IPS-11a (cell line): Measurements from ENCODE around the gene POU2F3.

Experiments used
- H3K4me3 ChIP-seq: one replicate; pipeline ENCODE4 v1.5.1; 2013; ENCODE audit warnings: low read depth, low read length, control low read depth

The POU2F3 gene

DNA sequence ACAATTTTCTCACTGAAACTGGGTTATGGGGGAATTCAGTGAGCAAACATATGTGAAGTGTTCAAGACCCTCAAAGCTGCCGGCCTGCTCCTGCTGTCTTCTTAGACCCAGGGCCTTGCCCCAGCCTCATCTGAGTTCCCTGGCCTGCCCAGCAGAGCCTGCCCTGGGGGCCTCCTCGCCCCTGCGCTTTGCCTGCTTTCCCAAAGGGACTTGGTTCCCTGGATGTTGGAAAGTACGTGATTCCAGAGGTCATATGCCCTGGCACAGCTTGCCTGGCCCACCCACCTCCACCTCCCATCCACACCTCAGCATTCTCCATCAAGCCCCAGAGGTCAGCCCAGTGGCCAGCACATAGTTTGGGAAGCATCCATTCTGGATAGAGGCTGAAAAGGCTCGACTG lies 13.7 kb upstream of the POU2F3 start:
- H3K4me3 ChIP-seq: no peak overlapping the region

DNA sequence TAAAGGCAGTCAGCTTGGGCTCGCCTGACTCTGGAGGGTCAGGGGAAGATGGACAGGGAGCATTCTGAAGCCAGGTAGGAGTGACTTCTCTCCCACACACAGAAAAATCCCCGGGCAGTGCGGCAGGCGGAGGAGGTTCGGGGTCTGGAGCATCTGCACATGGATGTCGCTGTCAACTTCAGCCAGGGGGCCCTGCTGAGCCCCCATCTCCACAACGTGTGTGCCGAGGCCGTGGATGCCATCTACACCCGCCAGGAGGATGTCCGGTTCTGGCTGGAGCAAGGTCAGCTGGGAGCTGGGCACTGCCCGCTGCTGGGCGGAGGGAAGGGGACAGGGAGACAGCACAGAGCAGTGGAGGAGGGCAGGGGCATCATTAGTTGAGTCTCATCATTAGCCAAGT lies 13.2 kb upstream of the POU2F3 start:
- no peak overlapping the region for H3K4me3 ChIP-seq

DNA sequence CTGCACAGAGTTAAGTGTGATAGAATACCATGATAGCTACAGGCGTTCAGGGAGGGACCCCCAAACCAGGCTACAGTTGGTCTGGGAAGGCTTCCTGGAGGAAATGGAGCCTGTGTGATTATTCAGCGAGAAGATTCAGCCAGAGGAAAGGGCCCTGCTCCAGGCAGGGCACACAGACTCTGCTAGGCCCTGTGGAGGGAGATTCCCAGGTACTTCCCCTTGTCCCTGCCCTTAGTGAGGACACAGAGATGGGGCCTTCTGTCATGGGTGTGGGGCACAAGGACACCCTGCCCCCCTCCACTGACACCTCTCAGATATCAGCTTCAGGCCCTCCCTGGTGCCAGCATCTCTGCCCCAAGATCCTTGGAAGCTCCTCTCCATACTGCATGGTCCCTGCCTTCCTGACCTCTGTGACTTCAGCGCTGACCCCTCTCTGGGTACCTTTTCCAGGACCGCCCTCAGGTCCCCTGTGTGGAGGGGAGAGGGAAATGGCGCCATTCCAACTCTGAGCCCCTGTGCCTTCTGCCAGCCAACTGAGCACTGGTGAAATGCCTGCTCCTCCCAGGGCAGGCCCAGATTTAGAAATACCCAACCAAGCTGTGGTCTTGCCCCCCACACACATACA lies 12.6 kb upstream of the POU2F3 start:
- no peak overlapping the region for H3K4me3 ChIP-seq

DNA sequence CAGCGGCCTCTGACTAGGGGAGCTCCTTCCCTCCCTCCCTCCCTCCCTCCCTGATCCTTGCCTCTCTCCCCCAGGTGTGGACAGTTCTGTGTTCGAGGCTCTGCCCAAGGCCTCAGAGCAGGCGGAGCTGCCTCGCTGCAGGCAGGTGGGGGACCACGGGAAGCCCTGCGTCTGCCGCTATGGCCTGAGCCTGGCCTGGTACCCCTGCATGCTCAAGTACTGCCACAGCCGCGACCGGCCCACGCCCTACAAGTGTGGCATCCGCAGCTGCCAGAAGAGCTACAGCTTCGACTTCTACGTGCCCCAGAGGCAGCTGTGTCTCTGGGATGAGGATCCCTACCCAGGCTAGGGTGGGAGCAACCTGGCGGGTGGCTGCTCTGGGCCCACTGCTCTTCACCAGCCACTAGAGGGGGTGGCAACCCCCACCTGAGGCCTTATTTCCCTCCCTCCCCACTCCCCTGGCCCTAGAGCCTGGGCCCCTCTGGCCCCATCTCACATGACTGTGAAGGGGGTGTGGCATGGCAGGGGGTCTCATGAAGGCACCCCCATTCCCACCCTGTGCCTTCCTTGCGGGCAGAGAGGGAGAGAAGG lies 11.1 kb upstream of the POU2F3 start:
- no peak overlapping the region for H3K4me3 ChIP-seq

DNA sequence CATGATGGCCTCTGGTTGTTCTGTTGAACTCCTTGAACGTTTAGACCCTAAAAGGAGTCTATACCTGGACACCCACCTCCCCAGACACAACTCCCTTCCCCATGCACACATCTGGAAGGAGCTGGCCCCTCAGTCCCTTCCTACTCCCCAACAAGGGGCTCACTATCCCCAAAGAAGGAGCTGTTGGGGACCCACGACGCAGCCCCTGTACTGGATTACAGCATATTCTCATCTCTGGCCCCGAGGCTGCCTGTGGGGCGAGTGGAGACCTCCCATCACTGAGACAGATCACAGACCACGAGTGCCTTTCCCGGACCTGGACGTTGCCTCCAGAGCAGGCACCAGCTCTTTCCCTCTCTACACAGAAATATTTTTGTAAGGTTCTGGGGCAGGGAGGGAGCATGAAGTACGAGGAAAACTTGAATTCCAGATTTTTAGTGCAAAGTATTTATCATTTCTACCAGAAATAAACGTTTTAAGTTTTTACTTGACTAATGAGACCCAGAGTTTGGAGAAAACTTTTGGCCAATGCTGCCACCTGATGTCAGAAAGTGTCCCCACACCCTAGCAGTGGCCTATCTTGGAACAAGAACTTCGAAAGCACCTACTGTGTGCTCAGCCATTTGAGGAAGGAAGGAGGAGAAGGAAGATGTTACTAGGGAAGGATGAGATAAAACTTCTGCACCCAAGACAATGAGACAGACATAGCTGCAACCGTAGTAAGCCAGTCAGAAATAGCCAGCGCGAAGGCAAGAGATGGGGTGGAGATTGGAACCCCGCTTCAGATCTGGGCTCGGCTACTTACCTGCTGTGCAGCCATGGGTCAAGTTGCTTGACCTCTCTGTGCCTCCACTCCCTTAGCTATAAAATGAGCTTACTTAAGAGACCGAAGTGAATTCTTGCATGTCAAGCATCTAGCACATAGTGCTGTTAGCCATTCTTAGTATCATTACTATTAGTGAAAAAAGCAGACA lies 10.2 kb upstream of the POU2F3 start:
- no peak overlapping the region for H3K4me3 ChIP-seq

DNA sequence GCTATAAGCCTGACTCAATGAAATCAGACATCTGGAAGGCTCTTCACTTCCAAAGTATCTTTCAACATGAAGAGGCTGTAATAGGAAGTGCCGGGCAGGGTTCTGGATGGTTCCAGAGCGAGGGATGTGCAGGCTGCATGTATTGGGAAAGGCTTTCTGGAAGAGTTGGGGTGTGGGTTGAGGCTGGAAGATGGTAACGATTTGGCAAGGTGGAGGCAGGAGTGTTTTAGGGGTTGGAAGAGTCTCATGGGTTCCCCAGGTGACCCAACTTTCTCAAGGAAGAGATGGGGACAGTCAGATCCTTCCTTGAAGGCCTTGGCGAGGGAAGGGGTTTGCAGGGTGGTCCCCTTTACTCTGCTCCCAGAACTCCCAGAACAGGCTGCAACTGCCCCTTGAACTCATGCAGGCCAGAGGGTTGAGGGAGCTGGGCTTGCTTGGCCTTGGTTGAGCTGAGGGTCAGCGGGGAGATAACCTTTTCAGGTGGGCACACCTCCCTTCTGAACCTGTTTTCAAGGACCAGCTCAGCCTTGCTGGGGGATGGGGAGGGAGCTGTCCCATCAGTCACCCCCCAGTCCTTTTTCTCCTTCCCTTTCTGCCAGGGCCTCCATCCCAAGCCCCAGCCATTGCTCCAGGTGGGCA lies 9.4 kb upstream of the POU2F3 start:
- no peak overlapping the region for H3K4me3 ChIP-seq

DNA sequence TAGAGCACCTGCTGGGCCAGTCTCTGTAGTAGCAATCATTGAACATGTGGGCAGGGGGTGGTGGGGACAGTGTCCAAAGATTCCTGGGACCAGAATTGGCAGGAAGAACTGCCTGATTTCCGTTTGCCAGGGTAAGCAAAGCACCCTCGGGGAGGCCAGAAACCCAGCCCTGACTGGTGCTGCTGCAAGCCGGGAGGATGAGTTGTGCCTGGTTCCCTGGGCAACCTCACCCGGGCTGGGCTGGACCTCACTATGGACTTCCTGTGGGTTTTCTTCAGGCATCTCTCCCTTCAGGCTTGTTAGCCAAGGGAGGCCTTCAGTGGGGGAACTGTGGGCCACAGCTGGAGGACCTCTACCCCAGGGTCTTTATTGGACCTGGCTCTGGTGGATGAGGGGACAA lies 8.0 kb upstream of the POU2F3 start:
- H3K4me3 ChIP-seq: no peak overlapping the region

DNA sequence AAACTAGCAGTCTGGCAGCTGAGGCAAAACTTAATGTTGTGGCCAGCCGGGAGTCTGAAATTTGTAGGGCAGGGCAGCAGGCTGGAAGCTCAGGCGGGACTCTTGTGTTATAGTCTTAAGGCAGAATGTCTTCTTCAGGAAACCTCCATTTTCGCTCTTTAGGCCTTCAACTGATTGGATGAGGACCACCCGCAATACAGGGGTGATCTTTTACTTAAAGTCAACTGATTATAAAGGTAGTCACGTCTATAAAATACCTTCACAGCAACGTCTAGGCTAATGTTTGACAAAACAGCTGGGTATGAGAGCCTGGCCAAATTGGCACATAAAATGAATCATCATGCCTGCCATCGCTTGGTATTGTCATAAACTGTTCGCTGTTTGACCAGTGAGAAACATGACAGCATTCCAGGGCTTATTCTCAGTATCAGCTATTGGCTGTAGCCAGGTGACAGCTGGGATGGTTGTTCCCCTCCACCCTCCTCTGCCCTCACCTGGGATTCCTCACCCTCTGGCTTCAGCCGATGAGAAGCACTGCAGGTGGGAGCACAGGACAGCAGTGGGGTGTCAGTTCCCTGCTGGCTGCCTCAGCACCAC lies 6.6 kb upstream of the POU2F3 start:
- no peak overlapping the region for H3K4me3 ChIP-seq

DNA sequence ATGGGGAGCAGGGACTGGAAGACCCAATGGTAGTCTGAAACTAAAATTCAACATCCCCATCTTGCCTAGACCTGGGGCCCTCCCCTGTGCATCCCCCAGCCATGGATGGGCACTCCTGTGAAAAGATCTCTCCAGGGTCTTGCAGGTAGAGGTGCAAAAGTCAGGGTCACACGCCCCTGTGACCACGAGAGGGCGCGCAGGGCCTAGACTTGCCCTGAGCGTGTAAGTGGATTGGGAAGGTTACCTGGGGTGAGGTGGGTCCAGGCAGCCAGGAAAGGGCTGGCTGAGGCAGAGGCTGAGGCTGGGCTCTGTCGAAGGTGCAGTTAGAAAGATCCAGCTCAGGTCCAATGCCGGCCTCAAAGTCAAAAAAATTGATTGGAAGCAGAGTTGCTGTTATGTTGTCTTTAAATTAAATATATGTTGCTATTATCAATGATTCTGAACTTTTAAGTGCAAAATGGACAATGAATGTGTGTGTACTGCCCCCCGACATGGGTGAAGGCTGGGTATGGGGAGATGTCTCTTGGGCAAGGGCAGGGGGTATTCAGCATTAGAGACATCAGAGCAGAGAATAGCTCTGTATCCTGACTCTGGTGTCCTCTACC lies 4.8 kb upstream of the POU2F3 start:
- H3K4me3 ChIP-seq: no peak overlapping the region

DNA sequence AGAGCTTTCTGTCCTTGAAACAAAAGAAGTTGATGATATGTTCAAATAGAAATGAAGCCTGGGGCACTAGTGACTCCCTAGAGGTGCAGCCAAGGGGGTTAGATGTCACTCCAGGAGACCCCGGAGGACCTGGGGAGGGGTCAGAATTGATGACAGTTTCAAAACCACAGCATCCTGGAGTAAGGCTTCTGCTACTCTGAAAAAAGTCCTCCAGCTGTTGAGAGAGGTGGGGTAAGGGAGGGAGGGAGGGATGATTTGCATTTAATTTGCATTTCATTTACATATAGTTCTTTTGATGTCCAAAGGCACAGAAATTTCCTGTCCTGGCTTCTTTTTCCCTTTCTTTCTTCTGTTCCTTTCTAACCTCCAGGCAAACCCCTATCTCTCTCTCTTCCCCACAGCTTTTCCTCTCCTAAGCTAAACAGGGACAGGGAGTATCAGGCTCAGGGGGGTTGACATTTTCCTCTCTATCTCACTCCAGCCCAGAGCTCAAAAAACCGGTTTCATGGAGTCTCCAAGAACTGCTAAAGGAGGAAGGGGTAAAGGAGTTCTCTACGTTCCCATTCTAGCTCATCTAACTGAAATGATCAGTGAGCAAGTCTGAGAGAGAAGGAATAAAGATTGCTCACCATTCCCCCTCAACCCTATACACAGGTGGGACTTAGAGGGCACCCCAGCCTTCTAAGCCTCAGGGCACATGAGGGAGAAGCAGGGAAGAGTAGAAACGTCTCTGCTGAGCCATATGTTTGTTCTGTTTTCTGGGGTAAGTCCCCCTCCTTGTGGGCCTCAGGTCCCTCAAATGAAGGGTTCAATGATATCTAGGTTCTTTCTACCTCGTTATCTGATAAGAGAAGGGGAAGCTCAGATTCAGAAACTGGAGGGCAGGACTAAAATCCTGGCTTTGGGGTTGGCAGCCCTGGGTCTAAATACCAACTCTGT lies 3.5 kb upstream of the POU2F3 start:
- no peak overlapping the region for H3K4me3 ChIP-seq

DNA sequence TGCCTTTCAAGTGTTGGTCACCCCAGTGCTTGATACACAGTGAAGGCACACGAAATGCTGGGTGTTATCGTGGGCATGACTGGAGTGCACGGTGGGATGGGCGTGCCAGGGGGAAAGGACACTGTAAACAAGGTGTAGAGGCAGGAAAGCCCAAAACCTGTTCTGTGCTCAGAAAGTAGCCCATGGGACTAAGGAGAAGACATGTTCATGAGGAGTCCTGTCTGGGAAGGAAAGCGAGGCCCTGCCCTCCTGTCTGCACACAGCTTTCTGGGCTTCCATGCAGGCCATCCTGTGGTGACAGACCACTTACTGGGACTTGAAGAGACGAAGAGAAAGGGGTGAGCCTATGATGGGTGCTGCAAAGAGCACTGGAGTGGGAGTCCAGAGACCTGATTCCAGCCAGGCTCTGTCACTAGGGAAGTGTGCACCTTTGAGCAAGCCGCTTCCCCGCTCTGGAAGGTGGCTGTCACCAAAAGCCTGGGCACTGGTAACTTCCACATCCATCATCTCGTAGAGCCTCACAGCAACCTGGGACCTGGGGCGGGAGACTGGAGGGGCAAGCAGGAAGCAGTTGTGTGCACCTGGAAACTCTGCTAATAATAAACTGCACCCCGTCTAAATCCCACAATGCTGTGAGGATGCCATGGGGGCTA lies 846 bp upstream of the POU2F3 start:
- H3K4me3 ChIP-seq: no peak overlapping the region

DNA sequence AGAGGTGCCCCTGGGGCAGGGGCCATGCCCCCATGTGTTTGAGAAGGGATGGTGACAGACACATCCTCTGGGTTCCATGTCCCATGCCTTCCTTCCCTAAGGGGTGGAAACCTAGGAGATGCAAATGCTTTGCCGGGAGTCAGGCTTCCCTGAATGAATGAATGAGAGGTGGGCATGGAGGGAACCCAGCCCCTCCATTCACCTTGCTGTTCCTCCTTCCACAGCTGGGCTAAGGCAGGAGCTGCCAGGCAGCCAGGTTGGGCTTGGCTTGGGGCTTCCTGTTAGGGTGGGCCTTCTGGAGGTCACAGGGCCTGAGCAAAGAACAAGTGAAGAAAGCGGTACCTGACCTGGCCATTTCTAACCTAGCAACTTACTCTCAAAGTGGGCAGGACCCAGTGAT lies 926 bp downstream of the POU2F3 start:
- H3K4me3 ChIP-seq: no peak overlapping the region

DNA sequence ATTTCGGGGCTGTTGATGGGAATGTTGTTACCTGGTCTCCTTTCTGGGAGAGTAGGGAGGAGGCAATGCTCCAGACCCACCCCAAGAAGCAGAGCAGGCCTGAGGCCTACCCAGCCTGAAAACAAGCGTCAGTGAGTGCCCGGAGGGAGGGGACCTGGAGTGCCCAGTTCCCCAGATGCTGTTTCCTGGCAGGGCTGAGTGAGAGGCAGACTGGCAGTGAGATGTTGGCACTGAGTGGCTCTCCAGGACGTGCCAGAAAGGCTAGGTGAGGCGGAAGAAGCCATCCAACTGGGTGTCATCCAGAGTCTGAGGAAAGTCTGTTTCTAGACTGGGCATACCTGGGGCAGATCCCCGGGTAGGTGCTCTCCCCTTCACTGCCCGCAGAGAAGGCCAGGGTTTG lies 1.3 kb downstream of the POU2F3 start:
- no peak overlapping the region for H3K4me3 ChIP-seq

DNA sequence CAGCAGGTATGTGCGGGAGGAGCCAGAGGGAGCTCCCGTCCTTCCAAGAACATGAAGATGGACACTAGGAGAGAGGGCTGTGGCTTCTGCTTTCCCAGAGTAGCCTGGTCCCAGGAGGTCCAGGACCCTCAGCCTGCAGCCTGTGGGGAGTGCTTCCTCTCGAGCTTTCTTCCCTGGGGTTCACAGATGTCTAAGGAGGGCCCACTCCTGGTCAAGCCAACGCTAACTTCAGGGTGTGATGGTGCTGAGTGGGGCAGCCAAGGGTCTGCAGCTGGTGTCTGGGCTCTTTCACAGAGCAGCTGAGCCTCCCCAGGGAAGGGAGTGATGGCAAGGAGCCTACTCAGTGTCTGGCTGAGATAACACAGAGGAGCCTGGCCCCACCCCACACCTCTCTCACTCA lies 3.3 kb downstream of the POU2F3 start:
- no peak overlapping the region for H3K4me3 ChIP-seq

DNA sequence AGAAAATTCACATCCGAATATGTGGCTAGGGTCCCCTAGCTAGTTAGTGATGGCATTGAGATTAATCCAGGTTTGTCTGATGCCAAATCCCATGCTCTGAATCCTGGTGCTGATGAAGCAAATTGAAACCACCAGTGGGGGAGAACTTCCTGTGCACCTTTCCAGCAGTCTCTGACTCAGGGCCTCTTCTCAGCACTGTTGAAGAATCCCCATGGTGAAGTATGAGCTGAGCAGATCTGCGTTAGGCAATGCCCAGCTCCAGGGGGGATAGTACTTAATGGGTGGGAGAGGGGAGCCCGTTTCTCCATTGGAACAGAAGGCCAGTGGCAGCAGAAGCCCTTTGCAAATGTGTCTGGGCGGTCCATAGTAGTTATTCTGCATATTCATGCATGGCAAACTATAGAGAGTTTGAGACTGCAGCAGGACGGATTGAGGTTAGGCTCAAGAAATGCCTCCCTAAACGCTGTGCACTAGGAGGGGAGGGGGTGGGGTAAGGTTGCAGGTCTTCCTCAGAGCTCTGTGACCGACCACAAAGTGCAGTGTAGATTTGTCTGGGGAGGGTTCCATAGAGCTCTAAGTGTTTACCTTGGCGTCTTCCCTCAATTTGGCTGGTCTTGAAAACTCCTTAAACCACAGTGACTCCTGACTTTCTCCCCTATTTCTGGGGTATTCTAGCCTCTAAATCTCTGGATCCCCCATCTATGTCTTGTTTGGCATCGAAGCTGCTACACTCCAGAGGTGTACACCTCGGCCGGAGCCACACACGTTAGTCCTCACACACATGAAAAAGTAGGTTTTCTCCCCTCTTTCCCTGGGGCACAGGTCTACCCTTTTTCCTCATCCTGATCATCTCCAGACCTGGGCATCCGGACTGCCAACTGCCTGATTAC lies 4.8 kb downstream of the POU2F3 start:
- H3K4me3 ChIP-seq: no peak overlapping the region

DNA sequence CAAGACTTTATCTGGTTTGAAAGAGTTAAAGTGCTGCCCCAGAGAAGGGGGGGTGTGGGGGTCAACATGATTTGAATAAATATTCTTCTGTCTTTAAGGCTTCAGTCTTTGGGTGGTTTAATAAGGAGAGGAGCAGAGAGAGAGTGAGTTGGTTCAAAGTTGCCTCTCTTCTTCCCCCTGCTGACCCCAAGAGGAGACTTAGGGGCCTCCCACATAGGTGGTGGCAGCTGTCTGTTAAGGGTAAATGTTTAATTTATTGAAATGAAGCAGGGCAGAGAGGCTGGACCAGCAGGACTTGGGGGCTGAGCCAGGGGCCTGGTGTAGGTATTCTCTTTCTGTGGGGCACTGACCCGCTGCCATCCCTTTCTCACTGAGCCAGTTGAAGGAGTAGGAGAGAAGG lies 5.5 kb downstream of the POU2F3 start:
- H3K4me3 ChIP-seq: no peak overlapping the region

DNA sequence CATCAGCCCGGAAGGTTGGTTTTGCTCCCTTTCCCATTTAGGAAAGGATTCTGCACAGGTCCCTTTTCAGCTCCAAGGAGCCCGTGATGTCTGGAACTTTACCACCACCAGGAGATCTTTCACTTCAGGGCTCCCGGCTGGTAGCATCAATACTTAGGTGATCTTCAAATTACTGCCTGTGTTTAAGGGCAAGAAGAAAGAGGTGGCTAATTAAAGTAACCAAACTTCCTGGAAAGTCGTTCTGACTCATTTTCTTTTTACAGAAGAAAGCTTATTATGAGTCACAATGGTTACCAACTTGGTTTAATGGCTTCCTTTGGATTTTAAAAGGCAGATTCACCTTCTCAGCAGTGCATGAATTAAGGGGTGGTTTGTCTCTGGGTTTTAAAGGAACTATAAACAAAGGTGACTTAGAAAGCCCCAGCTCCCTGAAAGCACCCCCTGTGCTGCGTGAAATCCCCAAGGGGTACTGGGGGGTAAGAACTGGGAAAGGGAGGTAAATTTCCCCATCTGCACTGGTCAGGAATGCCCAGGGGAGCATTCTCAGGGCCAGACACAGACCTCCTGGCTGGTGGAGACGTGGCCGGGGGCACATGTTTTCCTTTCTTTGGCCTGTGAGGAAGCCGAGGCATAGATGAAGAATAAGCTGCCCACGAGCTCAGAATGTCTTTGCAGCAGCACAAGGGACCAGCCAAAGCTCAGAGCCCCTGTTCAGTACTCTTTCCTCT lies 8.8 kb downstream of the POU2F3 start:
- H3K4me3 ChIP-seq: no peak overlapping the region
